Measurements from ENCODE around the gene ERICH6.
A peak's percentile ranks its signal among the peaks of the same experiment; 100 is the strongest.

Gene ERICH6

DNA sequence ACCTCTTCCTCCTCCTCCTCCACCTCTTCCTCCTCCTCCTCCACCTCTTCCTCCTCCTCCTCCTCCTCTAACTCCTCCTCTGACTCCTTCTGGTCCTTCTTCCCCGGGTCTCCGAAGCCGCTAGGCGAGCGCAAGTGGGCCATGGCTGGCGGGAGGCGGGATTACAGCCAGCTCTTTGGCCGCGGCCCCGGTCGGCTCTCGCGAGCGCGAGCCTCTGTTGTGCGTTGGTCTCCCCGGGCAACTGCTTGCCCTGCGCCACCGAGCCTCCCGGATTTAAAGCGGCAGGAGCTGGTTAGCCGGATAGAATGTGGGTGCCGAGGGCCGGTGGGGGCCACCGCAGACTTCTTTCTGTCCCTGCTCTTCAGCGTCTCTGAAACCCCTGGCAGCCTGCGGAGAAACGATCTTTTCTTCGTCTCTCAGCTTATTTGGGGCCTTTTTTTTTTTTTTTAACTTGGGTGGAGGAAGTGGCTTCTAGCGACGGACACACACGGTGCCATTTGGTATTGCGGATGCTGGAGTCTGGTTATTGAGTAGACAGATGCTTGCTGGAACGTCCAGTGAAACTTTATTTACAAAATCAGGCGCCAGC lies at the start of gene ERICH6:
TSS of gene ERICH6 (minus strand) at position 165 of the 589 bp plus-strand sequence. CDS start at position 143, 22 bp downstream.
- DNase-seq, result peak; percentile 69

DNA sequence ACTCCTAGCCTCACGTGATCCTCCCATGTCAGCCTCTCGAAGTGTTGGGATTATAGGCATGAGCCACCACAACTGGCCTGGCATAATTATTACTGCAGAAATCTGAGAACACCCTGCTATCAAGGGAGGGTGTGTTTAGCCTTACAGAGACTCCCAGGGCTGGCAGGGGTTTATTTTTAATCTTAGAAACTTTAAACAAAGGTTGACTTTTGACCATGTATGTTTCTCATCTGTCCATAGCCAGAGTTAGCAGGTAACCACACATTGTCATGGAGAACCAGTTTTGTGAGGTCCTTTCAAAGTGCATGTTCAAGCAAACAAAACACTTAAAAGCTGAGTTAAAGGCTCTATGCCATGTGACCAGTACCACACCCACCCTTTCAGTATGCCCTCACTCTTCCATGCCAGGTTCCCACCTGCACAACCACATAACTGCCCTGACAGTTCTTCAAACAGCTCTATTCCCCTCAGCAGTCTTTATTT lies 48.1 kb upstream of the ERICH6 start:
- DNase-seq, result peak; percentile 74

DNA sequence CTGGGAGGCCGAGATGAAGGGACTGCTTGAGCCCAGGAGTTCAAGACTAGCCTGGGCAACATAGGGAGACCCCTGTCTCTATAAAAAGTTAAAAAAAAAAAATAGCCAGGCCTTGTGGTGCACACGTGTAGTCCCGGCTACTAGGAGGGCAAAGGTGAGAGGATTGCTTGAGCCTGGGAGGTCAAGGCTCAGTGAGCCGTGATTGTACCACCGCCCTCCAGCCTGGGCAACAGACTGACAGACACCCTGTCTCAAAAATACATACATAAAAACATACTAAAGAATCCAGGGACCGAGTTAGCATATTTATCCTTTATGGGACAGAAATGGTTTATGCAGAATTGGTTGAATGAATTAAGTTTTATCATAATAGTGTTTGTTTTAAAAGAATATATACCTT lies 45.5 kb upstream of the ERICH6 start:
- DNase-seq, result no peak

DNA sequence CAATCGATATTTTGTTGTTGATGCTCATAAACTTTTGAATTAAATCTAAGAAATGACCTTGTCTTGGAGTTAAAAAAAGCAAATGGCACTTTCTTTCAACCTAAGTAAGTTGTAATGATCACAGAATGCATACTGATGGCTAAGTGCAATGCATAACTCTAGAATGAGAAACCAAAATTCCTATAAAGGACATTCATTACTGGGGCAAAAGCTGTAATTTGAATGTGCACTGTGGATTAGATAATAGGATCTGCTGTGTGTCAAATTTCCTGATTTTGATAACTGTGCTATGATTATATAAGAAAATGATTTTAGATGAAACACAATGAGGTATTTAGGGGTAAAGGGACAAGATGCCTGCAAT lies 44.9 kb upstream of the ERICH6 start:
- DNase-seq, result no peak

DNA sequence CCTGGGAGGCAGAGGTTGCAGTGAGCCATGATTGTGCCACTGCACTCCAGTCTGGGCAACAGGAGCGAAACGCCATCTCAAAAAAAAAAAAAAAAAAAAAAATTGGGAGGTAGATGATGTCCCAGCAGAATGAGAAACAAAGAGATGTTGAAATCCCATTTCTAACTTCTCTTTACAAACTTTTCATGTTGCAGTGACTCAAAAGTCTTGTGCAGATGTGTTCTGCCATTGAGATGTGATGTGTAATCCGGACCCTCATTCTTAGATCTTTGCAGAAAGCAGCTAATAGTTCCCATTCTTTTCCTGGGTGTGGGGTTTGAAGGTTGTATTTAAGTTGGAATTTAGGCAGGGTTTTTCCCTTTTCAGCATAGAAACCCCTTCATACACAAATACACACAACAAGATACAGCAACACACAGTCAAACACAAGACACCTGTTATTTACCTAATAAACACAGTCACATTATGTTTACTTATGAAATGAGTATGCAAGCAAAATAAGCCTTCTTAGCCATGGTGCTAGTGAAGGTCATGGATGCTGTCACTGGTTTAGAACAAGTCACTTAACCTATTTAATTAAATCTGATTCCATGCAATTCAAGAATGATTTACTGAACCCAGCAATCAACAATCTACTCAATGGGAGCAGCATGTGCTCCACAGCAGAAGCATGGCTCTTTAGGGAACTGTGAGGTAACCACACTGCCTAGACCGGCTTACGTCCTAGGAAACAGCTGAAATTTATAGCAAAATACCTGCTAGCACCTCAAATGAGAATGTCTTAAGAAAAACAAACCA lies 44.4 kb upstream of the ERICH6 start:
- peak; percentile 15 for DNase-seq

DNA sequence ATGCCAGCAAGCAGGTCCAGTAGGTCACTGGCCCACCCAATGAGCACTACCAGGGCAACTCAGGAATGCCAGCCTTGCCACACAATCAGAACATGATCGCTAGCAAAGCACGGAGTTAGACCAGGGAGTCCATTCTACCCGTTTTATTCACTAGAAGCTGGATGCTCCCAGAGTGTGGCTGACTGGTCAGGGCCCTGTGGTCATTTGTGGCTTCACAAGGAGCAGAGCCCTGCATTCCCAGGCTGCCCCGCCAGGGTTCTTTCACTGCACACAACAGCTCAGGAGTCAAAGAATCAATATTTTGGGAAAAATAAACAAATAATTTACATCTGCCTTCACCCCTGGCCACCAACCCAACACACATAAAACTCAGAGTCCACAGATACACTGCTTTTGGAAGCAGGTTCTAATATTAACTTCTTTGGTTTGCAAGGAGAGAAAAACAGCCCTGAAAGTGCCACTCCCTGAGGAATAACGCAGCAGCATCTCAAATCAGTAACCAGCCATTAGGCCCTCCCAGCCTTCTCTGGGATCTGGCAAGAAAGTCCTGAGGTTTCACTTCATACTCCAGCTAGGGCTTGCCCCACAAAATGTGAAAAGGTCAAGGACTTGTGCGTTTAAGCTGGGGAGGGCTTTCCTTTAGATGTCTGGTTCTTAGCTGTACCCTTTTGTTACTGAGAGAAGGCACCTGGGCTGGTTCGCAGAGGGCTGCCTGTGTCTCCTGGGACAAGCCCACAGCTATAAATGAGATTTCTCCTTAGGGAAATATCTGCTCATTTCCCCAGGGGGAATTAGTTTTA lies 43.3 kb upstream of the ERICH6 start:
- DNase-seq, result no peak

DNA sequence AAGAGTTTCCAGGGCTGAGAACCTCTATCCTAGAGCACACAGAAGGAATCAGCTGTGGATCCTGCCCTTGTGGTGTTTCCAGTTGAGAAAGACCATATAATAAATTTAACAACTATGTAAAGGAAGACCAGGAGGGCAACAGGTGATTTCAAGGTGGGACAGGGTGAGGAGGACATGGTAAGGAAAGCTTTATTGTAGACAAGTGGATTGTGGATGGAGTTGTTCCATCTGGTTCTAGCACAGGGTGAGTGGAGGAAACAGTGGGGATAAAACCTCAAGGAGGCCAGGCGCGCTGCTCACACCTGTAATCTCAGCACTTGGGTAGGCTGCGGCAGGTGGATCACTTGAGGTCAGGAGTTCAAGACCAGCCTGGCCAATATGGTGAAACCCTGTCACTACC lies 42.1 kb upstream of the ERICH6 start:
- DNase-seq, result no peak

DNA sequence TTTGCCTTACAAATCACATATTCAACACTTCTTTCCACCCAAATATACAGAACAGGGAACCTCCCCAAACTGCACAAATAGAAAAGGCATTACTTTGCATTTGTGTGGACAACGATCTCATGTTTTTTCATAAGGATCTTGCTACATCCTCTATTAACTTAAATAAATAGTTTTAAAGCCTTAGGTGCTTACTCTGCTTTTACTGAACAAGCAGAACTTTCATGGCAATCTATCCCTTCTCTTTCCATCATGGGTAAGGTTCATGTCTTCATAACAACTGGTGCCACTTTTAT lies 41.1 kb upstream of the ERICH6 start:
- DNase-seq, result no peak

DNA sequence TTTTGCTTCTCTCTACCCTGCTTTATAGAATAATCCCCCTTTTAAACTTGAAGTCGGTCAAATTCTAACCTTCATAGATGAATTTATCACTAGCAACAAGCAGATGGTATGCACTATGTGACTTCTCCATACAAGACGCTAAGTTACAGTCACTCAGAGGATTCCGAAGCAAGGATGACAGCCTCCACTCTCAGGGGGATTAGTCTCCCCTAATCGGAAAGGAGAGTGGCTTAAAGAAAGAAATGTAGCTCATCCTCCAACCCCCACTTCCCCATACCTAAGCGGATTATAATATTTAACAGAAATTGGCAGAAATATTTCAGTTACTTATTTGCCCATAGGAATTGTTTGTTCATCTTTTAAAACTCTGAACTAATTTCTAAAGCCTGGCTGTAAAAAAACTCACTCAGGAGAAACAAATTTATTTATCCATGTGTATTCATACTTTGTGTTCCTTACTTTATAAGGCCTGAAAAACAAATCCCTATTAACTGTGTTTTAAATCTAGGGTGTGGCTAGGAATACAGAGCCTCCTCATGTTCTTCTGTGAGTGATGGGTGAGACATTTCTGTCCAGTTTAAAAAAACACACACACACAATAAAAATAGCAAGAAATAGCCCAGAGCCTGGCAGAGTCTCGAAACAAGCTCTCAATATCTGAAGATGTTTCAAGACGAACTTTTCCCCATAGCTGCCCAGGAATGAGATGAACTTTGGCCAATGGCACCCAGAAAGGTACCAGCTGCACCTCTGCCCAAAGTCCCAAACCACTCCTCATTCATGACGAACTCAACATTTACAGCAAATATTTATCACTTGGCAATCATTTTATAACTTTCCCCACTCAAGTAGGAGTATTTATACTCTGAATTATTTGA lies 40.6 kb upstream of the ERICH6 start:
- DNase-seq, result no peak

DNA sequence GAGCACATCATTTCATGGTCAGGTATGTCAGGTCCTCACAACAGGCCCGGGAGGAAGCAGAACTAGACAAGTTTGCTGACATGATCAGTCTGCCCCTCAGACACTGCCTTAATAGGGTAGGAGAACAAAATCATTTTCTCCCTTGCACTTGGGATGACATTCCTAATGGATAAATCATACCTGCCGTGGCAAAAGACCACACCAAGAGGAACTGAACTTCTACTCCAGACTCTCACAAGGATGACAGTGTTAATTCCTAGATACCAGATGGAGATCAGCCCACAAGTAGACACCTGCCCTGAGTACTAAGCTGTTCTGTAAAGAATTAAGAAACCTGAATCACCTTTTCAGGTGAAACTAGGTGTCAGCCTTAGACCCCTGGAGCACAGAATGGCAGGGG lies 39.8 kb upstream of the ERICH6 start:
- DNase-seq, result no peak

DNA sequence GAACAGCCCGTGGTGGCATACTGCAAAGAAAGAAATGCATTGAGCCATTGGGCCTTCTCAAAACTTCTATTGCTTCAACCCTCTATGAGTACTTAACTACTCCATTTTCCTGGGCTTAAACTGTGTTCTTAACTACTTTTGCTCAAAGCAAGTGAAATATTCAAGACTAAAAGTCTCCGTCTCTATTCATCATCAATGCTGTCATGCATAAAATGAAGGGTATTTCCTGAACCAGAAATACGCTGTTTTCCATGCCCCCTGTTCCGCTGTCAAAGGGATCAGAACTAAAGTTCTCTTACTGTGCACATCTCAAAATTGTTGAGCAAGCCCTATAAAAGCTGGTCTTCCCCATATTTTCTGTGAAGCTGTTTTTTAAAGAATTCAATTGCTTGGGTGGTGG lies 39.0 kb upstream of the ERICH6 start:
- no peak for DNase-seq

DNA sequence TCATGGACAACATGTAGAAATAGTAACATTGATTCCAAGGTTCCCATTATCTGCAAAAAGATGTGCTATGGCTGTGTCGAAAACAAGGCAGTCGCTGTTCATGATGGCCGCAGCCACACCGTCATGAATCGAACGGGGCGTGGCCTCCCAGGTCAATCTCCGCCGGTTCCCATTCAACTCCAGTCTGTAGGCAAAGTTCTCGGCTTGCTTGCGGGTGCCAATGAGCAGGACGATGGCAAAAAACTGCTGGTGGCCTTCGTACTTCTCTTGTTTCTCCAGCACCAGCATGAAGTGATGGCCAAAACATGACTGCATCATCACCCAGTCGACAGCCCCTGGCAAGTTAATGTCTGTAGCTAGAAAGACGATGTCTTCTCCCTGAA lies 38.4 kb upstream of the ERICH6 start:
- DNase-seq, result no peak

DNA sequence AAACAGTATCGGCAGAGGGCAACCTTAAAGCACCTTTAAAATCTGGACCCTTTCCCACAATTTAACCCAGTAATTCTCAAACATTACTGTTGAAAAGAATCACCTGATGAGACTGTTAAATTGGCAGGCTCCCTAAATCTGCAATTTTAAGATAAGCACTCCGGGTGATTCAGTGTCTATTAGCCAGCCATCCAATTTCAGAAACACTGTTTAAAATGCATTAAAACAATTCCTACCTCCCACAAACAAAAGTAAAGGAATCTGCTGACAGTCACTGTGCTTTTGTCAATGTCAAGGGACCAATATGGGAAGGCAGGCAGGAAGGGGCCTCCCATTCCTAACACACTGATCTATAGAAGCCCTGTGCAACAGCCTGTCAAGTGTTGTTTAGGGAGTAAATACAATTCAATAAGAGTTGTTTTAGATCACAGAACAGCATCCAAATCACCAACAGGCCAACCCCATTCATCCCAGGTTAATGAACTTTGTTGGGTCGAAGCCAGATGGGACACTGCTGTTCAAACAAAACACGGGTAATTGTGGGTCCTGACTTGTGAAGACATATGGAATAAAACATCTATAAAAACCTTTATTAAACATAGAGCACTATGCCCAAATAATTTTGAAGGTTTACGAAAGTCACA lies 37.9 kb upstream of the ERICH6 start:
- DNase-seq, result no peak

DNA sequence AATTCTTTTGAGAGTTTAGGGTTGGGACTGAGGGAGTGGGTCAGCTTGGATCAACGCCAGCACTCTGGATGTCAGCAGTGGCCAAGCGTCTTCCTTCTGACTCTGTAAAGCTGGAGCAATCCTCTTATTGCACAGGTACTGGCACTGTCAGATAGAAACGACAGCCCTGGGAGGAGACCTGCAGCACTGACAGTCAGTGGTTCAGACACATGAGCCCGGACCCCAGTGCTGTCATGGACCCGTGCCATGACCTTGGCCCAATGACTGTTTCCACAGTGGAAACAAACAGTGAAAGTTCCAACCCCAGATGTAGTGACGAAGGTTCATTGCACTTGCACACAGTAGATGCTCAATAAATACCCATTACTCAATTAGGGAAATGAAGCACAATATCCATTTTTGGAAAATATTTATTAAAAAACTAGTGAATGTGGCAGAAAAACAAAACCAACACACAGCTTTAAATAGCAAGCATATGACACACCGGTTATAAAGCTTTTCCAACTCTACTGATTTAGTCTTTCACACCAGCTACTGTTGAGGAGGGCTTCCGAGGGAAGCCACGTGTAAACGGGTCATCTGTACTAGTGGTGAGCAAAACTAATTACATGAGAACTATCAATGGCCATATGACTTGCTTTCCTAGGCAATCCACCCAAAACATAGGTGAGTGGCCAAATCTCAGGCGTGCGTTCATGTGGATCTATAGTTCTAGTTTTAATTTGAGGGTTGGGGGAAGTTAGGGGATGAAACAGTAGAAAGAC lies 37.2 kb upstream of the ERICH6 start:
- DNase-seq, result no peak

DNA sequence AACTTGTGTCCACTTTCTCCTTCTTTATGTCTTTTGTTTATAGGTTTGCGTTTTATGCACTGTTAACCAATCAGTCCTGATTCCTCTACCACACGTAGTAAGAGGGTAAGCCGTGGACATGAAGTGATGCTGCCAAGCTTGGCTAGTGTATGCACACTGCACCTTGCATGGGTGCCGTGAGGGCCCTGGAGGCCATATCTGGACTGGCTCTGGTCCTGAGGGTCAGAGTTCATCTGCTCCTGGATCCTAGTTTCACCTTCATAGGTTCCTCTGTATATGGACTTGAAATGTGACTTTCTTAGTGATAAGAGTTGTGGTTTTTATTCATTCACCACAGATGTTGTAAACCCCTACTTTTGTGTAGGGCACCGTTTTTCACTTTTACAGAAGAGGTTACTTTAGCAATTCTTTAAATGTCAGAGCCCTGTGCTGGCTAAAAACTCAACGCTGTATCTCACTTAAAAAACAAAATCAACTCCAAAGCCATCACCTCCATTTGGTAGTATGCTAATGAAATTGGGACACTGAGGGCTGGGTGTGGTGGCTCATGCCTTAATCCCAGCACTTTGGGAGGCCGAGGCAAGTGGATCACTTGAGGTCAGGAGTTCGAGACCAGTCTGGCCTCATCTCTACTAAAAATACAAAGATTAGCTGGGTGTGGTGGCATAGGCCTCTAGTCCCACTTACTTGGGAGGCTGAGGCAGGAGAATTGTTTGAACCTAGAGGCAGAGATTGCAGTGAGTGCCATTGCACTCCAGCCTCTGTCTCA lies 36.3 kb upstream of the ERICH6 start:
- DNase-seq, result no peak

DNA sequence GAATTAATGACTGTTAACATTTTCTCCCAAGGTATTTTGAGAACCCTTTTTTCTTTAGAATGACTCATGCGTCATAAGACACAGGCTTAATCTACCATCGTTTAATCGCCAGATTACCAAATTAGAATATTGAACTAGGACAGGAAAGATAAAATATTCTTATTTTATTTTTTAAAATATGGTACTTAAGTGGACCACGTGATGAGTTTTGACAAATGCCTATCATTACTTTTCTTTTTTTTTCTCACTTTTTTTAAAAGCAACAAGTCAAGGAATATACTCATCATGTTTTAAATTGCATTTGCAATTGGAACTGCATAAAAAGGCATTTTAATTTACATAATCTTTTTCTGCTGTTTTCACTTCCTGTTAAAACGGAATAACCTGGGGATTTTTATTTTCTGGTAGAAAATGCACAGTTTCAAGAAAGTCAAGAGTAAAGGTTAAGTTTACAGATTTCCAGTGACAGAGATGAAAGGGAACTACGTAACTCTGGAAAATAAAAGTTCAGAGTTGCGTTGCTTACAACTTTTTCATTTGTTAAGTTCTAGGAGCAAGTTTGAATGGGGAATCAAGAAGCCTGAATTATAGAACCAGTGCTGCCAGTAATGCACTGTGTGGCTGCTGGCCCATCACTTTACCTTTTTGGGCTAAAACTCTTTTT lies 35.6 kb upstream of the ERICH6 start:
- DNase-seq, result no peak

DNA sequence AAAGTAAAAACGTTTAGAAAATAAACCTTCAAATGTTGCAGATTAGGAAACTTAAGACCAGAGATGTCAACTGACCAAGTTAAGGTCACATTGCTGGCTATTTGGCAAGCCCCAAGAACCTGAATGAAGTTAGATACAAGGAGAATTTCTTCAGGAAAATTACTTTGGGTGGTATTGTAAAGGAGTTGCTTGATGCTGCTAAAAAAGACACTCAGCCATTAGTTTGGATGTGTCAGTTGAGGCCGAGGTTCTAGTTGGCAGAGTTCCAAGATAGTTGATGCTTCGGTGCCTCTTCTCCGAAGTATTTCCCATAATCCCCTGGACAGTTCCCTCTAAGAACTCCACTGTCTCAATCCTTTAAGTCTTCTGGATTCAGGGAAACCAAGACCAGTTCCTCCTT lies 35.0 kb upstream of the ERICH6 start:
- DNase-seq, result no peak

DNA sequence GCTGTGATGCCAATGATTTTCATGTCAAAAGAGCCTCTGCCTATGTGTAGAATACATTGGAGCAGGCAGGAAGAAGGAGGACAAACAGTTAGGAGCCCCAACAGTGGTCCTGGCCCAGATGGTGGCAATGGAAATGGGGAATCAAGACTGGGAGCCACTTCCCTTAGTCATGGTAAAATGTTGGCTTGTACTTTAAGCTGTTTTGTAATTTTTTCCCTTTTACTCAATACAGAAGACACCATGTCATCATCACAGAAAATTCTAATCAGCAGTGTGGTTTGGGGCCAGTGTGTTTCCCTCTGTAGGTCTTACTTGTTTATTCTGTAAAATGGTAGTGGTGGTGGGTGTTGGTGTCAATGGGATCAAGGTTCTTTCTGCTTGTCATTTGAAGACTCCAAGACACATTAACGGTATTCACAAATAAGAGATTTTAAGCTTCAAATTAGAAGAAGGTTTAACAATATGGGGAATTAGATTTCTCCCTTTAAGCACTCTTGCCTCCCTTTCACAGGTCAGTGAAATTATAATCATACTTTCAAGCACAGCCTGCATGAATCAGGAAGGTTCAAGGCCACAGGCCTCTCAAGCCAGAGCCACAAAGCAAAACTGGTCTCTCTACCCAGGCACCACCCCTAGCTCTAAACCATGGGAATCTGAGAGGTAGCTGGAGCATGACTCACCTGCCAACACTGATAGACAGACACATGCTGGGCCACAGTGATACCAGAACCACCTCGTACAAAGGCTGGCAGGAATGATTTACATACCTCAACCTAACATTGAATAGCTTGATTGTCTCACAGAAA lies 34.4 kb upstream of the ERICH6 start:
- DNase-seq, result no peak
